Brain microvascular endothelial cell (primary cell): Measurements from ENCODE around the gene ACBD4.

Source experiments
- DNase-seq: peaks from one replicate; pipeline ENCODE4 v3.0.0-alpha.2; 2020
- H3K27ac ChIP-seq: fragments of 250-450 bp; sonication (Bioruptor Pico); 2 replicates; pipeline ENCODE4 v1.5.1; 2020; ENCODE audit warnings: mild to moderate bottlenecking, moderate library complexity
- H3K27me3 ChIP-seq: fragments of 250-450 bp; sonication (Bioruptor Pico); replicated peaks from 2 replicates; pipeline ENCODE4 v1.5.1; 2020; ENCODE audit warnings: mild to moderate bottlenecking
- H3K36me3 ChIP-seq: fragments of 250-450 bp; sonication (Bioruptor Pico); replicated peaks from 2 replicates; pipeline ENCODE4 v1.5.1; 2020; ENCODE audit warnings: mild to moderate bottlenecking
- H3K4me3 ChIP-seq: 2 replicates; pipeline ENCODE4 v1.5.1; 2011; ENCODE audit warnings: low read depth, mild to moderate bottlenecking, control low read depth, low read length, moderate library complexity
- in situ Hi-C: cut with HindIII; loops from 2 replicates; pipeline ENCODE4 v1.10.0; 2017; ENCODE audit warnings: low sequenced_read_pairs, low pct_ligation_motif_present
- TF ChIP-seq, protein P1 (sequence below): IDR thresholded peaks from 2 replicates; pipeline ENCODE4 v1.5.1; 2011; ENCODE audit warnings: low read depth, mild to moderate bottlenecking, moderate library complexity, low read length, control low read depth, inconsistent platforms; ENCODE audit errors: missing control alignments

Gene ACBD4

DNA sequence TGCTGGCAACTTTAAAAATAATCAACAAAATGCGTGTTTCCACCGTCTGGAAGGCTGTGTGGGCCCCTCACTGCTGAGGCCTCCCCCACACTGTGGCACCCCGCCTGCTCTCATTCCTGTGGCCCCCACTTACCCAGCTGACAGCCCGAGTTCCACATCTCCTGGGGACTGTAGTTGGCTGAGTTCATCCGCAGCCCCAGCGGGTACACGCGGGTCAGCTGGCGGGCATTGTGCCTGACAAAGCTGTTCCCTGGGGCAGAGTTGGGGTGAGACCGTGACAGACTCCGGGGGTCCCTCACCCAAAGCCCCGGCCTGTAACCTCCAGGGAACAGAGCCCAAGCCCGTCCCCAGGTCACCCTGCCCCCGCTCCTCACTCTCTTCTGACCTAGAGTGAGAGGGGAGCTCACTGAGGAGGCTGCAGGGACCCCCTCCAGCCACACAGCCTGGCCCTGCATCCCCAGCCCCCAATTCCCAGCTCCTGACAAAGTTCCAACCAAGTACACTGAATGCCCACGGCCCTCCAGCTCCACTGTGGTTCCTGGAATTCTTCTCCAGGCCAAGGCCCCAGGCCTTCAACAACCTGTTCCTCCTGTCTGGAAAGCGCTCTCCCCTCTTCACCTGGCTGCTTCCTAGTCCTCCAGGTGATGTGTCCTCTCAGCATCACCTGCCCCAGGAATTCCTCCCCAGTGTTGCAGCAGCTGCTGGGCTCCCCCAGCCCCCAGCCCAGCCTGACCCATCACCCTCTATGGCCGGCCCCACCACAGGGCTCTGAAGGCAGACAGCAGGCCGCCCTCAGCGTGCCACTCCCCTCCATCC, 21.2 kb upstream of the ACBD4 start:
- Histone ChIP-seq H3K27me3 (no peaks in the 10 kb centered on the region), H3K27ac (no peak overlapping the region), H3K36me3 (peaks cover 2% of the 10 kb centered on the region), H3K4me3 (no peak overlapping the region)
- TF ChIP-seq, protein P1, sequence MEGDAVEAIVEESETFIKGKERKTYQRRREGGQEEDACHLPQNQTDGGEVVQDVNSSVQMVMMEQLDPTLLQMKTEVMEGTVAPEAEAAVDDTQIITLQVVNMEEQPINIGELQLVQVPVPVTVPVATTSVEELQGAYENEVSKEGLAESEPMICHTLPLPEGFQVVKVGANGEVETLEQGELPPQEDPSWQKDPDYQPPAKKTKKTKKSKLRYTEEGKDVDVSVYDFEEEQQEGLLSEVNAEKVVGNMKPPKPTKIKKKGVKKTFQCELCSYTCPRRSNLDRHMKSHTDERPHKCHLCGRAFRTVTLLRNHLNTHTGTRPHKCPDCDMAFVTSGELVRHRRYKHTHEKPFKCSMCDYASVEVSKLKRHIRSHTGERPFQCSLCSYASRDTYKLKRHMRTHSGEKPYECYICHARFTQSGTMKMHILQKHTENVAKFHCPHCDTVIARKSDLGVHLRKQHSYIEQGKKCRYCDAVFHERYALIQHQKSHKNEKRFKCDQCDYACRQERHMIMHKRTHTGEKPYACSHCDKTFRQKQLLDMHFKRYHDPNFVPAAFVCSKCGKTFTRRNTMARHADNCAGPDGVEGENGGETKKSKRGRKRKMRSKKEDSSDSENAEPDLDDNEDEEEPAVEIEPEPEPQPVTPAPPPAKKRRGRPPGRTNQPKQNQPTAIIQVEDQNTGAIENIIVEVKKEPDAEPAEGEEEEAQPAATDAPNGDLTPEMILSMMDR, result no peak
- DNase-seq, result no peak
- in situ Hi-C loops, result no loop called here

DNA sequence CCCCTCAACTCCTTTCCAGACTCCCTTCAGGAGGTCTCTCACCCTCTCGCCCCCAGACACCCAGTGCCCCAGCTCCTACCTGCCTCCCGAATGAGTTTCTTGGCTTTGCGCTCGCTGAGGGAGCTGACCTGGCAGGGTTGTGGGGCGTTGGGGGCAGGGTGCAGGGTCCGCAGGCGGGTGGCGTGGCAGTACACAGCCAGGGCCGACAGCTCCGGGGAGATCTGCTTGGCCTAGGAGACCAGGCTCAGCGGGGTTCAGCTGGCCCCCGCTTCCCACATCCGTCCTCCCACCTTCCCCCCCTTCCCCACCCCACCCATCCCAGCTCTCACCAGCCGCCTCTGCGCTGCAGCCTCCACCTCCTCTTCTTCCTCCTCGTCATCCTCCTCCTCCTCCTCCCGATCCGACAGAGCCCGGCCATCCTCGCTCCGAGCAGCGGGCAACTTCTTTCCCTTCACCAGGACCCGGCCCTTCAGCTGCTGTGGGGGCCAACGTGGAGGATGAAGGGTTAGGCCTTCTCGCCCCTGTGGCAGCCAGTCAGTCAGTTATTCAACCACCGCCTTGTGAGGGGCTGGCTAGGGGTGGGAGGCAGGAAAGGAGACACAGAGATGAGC, 20.4 kb upstream of the ACBD4 start:
- DNase-seq, result no peak
- Histone ChIP-seq H3K36me3 (no peaks in the 10 kb centered on the region), H3K4me3 (no peak overlapping the region), H3K27me3 (no peaks in the 10 kb centered on the region), H3K27ac (no peak overlapping the region)
- TF ChIP-seq, protein P1, result no peak
- in situ Hi-C loops, result no loop called here

DNA sequence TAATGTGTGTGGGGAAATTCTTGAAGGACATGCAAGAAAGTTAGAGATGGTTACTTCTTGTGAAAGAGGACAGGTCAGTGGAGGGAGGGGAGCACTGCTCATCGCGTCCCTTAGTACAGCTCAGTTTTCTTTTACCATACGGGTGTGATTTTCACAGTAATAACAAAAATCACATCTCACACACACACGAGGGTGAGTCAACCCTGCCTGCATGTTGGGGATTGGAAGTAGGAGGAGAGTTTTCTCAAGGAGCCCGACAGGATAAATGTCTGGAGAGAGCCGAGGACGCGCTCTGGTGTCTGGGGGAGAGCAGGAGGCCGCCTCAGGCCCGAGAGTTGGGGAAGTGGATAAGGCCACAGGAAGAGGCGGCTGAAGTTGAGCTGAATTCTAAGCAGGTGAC, 19.6 kb upstream of the ACBD4 start:
- TF ChIP-seq, protein P1, result no peak
- in situ Hi-C loops, result no loop called here
- no peak overlapping the region for H3K4me3 ChIP-seq
- H3K36me3 ChIP-seq, result no peaks in the 10 kb centered on the region
- no peaks in the 10 kb centered on the region for H3K27me3 ChIP-seq
- no peak overlapping the region for H3K27ac ChIP-seq
- peak; percentile 28 for DNase-seq

DNA sequence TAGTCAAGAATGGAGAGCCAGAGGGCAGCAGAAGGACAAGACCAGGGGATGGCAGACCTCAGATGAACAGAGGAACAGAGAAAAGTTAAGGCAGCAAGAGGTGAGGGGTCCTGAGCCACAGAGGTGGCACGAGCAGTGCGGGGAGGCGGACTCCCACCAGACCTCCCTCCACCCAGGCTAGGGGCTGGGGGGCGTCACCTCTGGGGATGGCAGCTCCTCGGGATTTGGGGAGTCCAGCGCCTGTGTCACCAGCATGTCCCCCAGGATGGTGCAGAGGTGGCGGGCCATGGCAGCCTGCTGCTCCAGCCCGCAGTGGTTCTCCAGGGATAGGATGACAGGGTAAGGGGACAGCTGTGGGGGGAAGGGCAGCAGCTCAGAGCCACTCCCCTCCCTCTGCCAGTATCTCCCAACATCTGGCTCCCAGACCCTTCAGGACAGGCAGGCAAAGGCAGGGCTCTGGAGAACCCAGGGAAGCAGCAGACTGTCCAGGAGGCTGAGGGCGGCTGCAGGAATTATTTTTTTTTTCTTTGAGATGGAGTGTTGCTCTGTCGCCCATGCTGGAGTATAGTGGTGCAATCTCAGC, 19.0 kb upstream of the ACBD4 start:
- Histone ChIP-seq H3K36me3 (no peaks in the 10 kb centered on the region), H3K27me3 (no peaks in the 10 kb centered on the region), H3K27ac (no peak overlapping the region), H3K4me3 (no peak overlapping the region)
- no peak for DNase-seq
- in situ Hi-C loops, result no loop called here
- TF ChIP-seq, protein P1, result no peak

DNA sequence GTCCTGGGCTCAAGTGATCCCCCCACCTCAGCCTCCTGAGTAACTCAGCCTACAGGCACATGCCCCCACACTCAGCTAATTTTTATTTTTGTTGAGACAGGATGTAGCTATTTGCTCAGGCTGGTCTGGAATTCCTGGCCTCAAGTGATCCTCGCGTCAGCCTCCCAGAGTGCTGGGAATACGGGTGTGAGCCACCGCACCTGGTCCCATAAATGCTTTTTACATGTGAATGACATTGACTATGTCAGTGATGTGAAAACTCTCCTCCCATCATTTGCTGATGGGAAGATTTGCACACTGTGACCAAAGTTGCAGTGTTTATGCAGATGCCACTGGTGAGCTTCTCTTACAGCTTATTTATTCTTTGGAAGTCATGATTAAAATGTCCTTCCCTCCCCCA, 18.2 kb upstream of the ACBD4 start:
- no peaks in the 10 kb centered on the region for H3K36me3 ChIP-seq
- no peaks in the 10 kb centered on the region for H3K27me3 ChIP-seq
- in situ Hi-C loops, result no loop called here
- TF ChIP-seq, protein P1, result no peak
- DNase-seq, result no peak
- H3K27ac ChIP-seq, result no peak overlapping the region
- H3K4me3 ChIP-seq, result no peak overlapping the region
